Measurements from ENCODE around the gene ZMIZ1. TPM values are rescaled to one million over a fixed set of nuclear protein-coding genes. Genes with fewer than 3 reads are reported as not detected.

ZMIZ1 gene
- total RNA-seq, 1 donor from 2014 or later = 67.6 TPM

DNA sequence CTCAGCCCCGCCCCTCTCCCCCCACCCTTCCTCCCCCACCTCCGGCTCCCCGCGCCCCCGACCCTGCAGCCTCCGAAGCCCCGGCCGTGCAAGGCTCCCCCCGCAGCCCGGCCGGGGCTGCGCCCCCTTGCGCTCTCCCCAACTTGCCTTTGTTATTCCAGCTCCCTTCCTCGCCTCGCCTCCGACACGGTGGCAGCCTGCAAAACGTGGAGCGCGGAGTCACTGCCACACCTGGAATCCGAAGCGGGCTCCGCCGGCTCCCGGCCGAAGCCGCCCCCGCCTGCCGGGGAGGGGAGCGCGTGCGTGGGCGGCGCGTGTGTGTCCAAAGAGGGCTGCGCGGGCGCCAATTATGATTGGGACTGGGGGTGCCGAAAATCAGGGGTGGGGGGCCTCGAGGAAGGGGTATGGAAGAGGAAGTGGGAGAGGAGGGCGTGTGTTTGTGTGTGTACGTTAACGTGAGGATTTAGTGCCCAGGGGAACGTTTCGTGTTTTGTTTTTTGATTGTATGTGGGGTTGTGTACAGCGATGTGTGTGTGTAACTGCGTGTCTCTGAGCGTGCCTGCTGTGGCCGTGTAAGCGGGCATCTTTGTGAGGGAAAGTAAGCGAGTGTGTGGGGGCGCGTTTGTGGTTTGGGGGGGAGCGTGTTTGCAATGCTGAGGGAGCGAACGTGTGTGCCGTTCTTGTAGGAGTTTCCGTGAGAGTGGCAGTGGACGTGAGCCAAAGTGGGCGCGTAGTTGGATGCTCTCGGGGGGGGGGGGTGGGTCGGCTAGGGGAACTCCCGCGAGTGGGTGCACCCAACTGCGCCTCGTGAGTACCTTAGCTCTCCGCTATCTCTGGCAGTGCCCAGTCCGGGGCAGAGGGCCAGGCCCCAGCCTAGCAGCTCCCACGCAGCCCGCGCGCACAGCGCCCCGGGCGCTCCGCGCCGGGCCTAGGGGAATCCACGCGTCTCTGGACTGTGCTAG is 1.2 kb upstream of the ZMIZ1 start:
- Mint-ChIP-seq H3K4me1 (ENCODE audit: low read depth) (peaks cover 55% of the 10 kb centered on the region), H3K4me3 (peak overlapping the region; percentile 83), H3K27ac (peak overlapping the region; percentile 82), H3K36me3 (ENCODE audit: low read depth) (no peaks in the 10 kb centered on the region), H3K9me3 (no peaks in the 10 kb centered on the region), H3K27me3 (ENCODE audit: insufficient read depth) (peaks cover 12% of the 10 kb centered on the region)
- intact Hi-C loops (cut with micrococcal nuclease) = loop anchor here (1.0 to 5.0 kb wide), 13 partner anchors 19 to 1035 kb away; partner anchors contain the start of genes PPIF, RPS24 and ZCCHC24
- peak; percentile 80 for DNase-seq (ENCODE audit: low spot score)

DNA sequence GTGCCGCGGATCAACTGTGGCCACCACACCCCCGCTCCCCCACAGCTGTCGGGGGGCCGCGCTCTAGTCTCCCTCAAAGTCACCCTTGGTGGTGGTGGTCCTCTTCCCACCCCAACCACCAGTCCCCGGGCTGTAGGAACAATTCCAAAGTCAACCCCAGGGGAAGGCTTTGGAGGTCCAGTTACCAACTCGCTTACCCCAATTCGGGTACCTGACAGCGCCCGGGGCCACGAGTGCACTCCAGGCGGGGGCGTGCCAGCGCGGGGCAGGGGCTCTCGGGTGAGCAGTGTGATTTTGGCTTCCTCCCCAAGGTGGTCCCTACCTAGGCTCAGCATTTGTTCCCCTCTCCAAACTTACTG is 584 bp upstream of the ZMIZ1 start:
- H3K27me3 Mint-ChIP-seq (ENCODE audit: insufficient read depth) = peaks cover 16% of the 10 kb centered on the region
- H3K4me1 Mint-ChIP-seq (ENCODE audit: low read depth) = peaks cover 49% of the 10 kb centered on the region
- peak overlapping the region; percentile 79 for H3K27ac Mint-ChIP-seq

DNA sequence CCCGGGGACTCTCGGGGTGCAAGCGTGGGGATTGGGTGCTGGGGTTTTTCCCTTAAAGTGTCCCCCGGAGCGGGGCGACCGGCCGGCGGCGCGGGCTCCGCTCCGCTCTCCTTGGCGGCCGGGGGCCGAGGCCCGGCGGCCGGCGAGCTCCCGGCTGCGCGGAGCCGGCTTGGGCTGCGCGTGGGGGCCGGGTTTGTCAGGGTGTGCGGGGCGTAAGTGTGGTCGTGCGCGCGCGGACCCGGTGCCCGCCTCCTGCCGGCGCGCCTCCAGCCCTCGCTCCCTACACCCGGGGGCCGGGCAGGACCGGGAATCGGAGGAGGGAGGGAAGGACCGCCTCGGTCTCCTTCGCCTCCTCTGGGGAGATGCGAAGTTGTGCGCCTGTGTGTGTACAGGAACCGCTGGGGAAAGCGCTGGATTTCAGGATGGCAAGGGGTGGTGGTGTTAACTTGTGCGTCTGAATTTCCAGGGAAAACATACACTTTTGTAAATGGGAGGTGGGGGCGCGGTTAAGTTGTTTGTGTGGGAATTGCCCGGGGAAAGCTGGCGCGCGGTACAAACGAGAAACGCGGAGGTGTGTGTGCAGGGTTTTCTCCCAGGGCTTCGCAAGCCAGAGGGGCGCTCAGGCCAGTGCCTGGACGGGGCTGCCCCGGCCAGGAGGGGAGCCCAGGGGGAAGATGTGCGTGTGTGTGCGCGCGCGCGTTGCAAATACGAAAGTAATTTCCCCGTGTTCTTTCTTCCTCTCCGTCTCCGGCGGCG is 737 bp downstream of the ZMIZ1 start:
- H3K36me3 Mint-ChIP-seq (ENCODE audit: low read depth) = no peaks in the 10 kb centered on the region
- H3K27ac Mint-ChIP-seq = peak overlapping the region; percentile 82

More for the DNA sequence above, 584 bp upstream of the ZMIZ1 start:
- intact Hi-C loops (cut with micrococcal nuclease) = loop anchor here (1.0 to 5.0 kb wide), 11 partner anchors 20 to 1036 kb away; partner anchors contain the start of genes PPIF, RPS24 and ZCCHC24
- no peaks in the 10 kb centered on the region for H3K36me3 Mint-ChIP-seq (ENCODE audit: low read depth)
- H3K4me3 Mint-ChIP-seq = peak overlapping the region; percentile 83
- H3K9me3 Mint-ChIP-seq = no peaks in the 10 kb centered on the region
- peak; percentile 24 for DNase-seq (ENCODE audit: low spot score)

DNA sequence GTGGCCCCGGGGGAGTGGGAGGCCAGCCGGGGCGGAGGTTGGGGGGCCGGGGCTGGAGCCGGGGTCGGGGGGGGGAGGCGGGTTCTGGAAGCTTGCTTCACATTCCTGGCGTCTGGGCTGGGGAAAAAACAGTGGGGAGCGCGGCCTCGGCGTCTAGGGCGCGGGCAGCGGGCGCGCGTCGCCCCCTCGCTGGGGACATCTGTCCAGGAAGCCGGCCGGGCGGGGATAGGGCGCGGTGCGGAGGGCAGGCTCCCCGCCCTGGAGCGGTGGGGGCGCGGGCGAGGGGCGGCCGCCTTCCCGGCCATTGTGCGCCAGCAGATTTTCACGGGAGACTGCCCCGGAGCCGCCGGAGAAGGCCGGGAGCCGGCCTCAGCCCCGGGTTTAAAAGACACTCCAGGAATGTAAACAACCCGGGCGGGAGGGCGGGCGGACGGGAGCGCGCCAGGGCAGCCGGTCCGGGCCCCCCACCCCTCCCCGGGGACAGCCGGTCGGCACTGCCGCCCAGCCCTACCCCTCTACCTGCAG is 1.4 kb downstream of the ZMIZ1 start:
- intact Hi-C loops (cut with micrococcal nuclease) = no loop called here
- Mint-ChIP-seq H3K4me1 (ENCODE audit: low read depth) (peaks cover 29% of the 10 kb centered on the region), H3K4me3 (peak overlapping the region; percentile 91), H3K27ac (peak overlapping the region; percentile 82), H3K36me3 (ENCODE audit: low read depth) (no peaks in the 10 kb centered on the region), H3K9me3 (no peaks in the 10 kb centered on the region), H3K27me3 (ENCODE audit: insufficient read depth) (peaks cover 18% of the 10 kb centered on the region)
- no peak for DNase-seq (ENCODE audit: low spot score)

More for the DNA sequence above, 737 bp downstream of the ZMIZ1 start:
- Mint-ChIP-seq H3K9me3 (no peaks in the 10 kb centered on the region), H3K4me1 (ENCODE audit: low read depth) (peaks cover 36% of the 10 kb centered on the region), H3K4me3 (peak overlapping the region; percentile 91), H3K27me3 (ENCODE audit: insufficient read depth) (peaks cover 18% of the 10 kb centered on the region)
- DNase-seq (ENCODE audit: low spot score) = peak; percentile 48
- intact Hi-C loops (cut with micrococcal nuclease) = loop anchor here (2.0 to 5.0 kb wide), 6 partner anchors 68 to 1037 kb away; partner anchors contain the start of genes PPIF, RPS24 and ZCCHC24

DNA sequence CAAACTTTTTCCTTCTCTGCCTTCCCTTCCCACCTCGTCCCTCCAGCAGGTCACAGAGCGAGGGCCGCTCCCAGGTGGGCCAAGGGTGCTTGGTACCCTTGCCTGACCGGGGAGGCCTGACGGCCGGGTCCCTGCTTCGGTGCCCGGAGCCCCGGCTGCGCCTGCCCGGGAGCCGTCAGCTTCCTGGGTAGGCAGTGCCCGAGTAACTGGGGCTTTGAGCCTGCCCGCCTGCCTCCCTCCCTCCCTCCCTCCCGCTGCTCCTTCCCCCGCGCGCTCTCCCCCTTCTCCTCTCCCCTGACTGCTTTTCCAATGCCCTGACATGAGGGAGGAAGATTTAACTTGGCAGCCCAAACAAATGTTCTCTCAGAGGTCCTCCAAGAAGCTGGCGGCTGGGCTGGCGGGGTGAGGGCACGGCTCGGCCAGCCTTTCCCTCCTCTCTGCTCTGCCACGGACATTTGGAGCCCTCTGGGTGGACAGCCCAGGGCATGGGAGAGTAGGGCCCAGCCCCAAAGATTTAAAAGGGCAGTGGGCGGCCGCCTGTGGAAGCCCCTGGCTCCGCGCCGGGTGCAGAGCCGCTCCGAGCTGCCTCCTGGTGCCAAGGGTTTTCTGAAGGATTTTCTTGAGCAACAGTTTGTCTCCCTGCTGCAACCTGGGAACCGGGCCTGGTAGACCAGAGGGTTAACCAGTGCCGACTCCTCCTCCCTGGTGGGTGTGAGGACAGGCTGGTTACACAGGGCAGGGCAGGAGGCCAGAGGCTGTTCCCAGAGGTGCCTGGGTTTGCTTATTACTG is 2.0 kb downstream of the ZMIZ1 start:
- Mint-ChIP-seq H3K36me3 (ENCODE audit: low read depth) (no peaks in the 10 kb centered on the region), H3K9me3 (no peaks in the 10 kb centered on the region), H3K27me3 (ENCODE audit: insufficient read depth) (peaks cover 18% of the 10 kb centered on the region), H3K4me1 (ENCODE audit: low read depth) (peaks cover 23% of the 10 kb centered on the region), H3K27ac (no peak overlapping the region), H3K4me3 (peak overlapping the region; percentile 77)
- DNase-seq (ENCODE audit: low spot score) = no peak
- intact Hi-C loops (cut with micrococcal nuclease) = no loop called here

DNA sequence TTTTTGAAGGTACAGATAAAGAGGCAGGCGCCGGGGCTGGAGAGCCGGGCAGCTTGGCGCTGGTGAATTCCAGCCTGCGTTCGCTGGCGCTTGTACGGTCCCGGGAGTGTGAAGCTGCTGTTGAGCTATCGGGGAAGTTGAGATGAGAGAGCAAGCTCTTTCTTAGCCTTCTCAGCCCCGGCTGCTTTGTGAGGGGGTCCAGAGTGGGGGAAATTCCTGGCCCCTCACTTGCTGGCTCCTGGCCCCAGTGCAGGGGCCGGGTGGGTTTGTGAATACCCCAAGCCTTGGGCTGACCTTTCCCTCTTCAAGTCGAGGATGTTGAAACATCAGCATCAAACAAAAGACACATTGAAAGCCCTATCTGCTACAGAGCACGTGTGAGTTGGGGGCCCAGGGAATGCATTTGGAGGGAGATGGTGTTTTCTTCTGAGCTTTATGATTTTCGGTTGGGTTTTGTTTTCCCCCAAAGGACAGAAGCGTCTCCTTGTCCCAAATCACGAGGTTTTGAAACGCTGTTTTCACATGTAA is 2.7 kb downstream of the ZMIZ1 start:
- no peak for DNase-seq (ENCODE audit: low spot score)
- Mint-ChIP-seq H3K27ac (no peak overlapping the region), H3K4me1 (ENCODE audit: low read depth) (peaks cover 18% of the 10 kb centered on the region), H3K4me3 (peak overlapping the region; percentile 77), H3K27me3 (ENCODE audit: insufficient read depth) (peaks cover 18% of the 10 kb centered on the region), H3K9me3 (no peaks in the 10 kb centered on the region), H3K36me3 (ENCODE audit: low read depth) (no peaks in the 10 kb centered on the region)
- intact Hi-C loops (cut with micrococcal nuclease) = no loop called here

DNA sequence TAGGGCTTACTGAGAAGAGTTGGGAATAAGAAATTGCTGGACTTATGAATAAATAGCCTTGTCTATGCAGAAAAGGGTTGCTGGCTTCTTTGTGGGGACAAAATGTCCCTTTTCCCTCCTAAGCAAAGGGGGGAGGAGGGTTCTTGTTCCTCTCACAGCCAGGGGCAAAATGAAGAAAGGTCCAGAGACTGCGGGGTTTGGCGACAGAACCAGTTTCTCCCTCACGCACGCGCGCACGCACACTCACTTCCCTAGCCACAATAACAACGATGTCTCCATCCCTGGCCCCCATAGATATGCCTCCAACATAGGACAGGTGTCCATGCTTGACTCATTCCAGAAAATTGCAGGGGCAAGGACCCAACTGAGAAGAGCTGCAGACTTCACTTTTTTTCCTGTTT is 3.3 kb downstream of the ZMIZ1 start:
- peaks cover 18% of the 10 kb centered on the region for H3K4me1 Mint-ChIP-seq (ENCODE audit: low read depth)
- H3K27me3 Mint-ChIP-seq (ENCODE audit: insufficient read depth) = peaks cover 18% of the 10 kb centered on the region
- H3K9me3 Mint-ChIP-seq = no peaks in the 10 kb centered on the region
- no peaks in the 10 kb centered on the region for H3K36me3 Mint-ChIP-seq (ENCODE audit: low read depth)
- no peak for DNase-seq (ENCODE audit: low spot score)
- no peak overlapping the region for H3K27ac Mint-ChIP-seq
- intact Hi-C loops (cut with micrococcal nuclease) = no loop called here
- H3K4me3 Mint-ChIP-seq = peak overlapping the region; percentile 50

DNA sequence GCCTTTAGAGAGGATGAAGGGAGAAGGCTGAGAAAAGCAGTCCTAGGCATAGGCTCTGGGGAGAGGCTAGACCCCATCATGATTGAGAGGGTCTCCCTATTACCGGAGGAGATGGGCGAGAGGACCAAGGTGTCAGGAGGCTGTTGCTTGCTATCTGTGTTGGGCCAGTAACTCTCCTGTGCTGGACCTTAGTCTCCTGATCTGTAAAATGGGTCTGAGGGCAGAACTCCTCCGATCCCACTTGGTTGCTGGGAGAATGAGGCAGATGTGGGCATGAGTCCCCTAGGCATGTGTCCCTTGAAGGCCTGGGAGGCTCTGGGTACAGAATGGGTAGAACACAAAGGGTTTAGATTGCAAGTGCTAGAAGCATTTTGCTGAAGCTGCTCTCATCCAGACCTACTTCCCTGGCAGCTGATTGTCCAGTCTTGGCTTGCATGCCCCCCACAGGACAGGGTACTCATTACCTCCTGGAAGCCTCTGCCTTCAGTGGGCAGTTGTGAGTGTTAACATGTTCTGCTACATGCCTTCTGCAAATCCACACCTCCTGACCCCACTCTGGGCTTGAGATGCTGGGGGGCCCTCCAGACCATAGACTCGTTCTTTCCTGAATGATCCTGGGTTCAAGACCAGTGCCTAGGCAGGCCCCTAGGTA is 4.4 kb downstream of the ZMIZ1 start:
- intact Hi-C loops (cut with micrococcal nuclease) = no loop called here
- no peak overlapping the region for H3K27ac Mint-ChIP-seq
- no peak for DNase-seq (ENCODE audit: low spot score)
- peaks cover 12% of the 10 kb centered on the region for H3K4me1 Mint-ChIP-seq (ENCODE audit: low read depth)
- peaks cover 18% of the 10 kb centered on the region for H3K27me3 Mint-ChIP-seq (ENCODE audit: insufficient read depth)
- H3K9me3 Mint-ChIP-seq = no peaks in the 10 kb centered on the region
- no peak overlapping the region for H3K4me3 Mint-ChIP-seq
- no peaks in the 10 kb centered on the region for H3K36me3 Mint-ChIP-seq (ENCODE audit: low read depth)

DNA sequence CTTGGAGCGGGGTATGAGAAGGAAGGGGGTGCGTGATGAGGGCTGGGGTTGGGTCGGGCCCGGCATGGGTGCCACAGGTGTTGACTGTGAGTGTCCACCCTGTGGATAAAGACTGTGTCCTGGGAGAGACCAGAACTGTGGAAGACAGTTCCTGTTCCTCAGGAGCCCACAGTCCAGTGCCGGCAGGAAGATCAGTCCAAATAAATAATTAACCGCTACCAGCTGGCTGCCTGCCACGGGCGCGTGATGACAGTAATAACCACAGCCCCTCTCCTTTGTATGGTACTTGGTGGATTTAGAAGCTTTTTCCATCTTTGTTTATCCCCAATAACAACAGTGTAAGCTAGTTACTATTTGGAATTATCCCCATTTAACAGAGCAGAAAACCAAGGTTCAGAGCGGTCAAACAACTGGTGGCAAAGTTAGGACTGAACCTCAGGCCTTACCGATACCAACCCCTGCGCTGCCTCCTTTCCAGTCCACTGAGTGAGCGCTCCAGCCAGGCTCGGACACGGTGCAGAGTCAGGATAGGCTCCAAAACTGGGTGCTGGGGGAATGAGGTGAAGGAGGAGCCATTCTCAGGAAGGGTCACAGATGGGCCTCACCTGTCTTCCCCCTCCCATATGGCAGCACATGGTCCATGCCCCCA is 5.1 kb downstream of the ZMIZ1 start:
- no peaks in the 10 kb centered on the region for H3K36me3 Mint-ChIP-seq (ENCODE audit: low read depth)
- peaks cover 18% of the 10 kb centered on the region for H3K27me3 Mint-ChIP-seq (ENCODE audit: insufficient read depth)
- H3K4me1 Mint-ChIP-seq (ENCODE audit: low read depth) = peaks cover 12% of the 10 kb centered on the region
- no peak for DNase-seq (ENCODE audit: low spot score)
- H3K27ac Mint-ChIP-seq = no peak overlapping the region
- H3K9me3 Mint-ChIP-seq = no peaks in the 10 kb centered on the region
- H3K4me3 Mint-ChIP-seq = no peak overlapping the region
- intact Hi-C loops (cut with micrococcal nuclease) = no loop called here

DNA sequence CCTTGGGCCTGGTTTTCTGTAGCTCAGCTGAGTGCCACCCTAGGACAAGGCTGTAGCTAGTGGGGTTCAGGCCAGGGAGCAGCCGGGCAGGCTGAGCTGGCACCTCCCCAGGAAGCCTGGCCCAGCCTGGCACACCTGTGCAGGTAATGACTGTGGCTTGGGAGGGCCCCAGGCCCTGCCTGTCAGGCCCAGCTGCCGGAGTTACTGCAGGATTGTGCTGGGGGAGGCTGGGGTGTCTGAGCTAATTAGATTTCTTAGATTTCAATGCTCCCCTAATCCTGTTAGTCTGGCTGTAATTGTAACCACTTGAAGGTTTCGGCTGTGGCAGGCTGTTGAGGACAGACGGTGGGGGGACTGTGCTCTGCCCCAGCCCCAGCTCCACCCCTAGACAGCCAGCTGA is 6.0 kb downstream of the ZMIZ1 start:
- Mint-ChIP-seq H3K27me3 (ENCODE audit: insufficient read depth) (peaks cover 18% of the 10 kb centered on the region), H3K27ac (no peak overlapping the region), H3K4me3 (no peak overlapping the region), H3K36me3 (ENCODE audit: low read depth) (no peaks in the 10 kb centered on the region), H3K4me1 (ENCODE audit: low read depth) (peaks cover 12% of the 10 kb centered on the region), H3K9me3 (no peaks in the 10 kb centered on the region)
- DNase-seq (ENCODE audit: low spot score) = no peak
- intact Hi-C loops (cut with micrococcal nuclease) = no loop called here

DNA sequence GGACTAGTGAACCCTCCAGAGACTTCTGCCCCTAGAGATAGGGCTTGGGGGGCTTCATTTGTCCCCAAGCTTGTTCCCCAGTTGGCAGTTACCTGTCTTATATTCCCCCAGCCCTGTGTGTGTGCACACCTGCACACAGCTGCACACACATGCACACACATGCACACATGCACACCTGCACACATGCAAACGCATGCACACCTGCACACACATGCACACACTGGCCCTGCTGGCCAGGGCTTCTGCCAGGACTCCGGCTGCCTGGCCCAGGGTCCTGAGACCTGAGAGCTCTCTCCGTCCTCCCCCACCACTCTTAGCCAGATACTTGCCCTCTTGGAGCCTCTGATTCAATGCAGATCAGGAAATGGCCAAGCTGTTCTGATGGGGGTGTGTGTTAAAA is 6.7 kb downstream of the ZMIZ1 start:
- peaks cover 12% of the 10 kb centered on the region for H3K4me1 Mint-ChIP-seq (ENCODE audit: low read depth)
- H3K4me3 Mint-ChIP-seq = no peak overlapping the region
- no peak for DNase-seq (ENCODE audit: low spot score)
- peaks cover 18% of the 10 kb centered on the region for H3K27me3 Mint-ChIP-seq (ENCODE audit: insufficient read depth)
- intact Hi-C loops (cut with micrococcal nuclease) = no loop called here
- no peaks in the 10 kb centered on the region for H3K36me3 Mint-ChIP-seq (ENCODE audit: low read depth)
- no peaks in the 10 kb centered on the region for H3K9me3 Mint-ChIP-seq
- no peak overlapping the region for H3K27ac Mint-ChIP-seq
